Fibroblast of mammary gland (primary cell): Measurements from ENCODE around the gene NUP37.

ENCODE experiments used
- DNase-seq: peaks from one replicate; pipeline ENCODE4 v3.0.0-alpha.2; 2010; ENCODE audit warnings: low read depth
- H3K4me3 ChIP-seq: 2 replicates; pipeline ENCODE4 v1.5.1; 2011; ENCODE audit warnings: low read depth, mild to moderate bottlenecking, low read length, moderate library complexity; ENCODE audit not compliant: control insufficient read depth
- CTCF ChIP-seq: conservative IDR thresholded peaks from 2 replicates; pipeline ENCODE4 v1.5.1; 2011; ENCODE audit warnings: low read depth, low read length, inconsistent platforms; ENCODE audit not compliant: control insufficient read depth, insufficient read depth

The NUP37 gene

GRCh38 chr12:102023343-102023930 lies 96.5 kb downstream of the NUP37 start:
- TF ChIP-seq CTCF: no peak
- peak; percentile 28 for DNase-seq
- H3K4me3 ChIP-seq: no peak overlapping the region
